SKM-1 (cell line): ENCODE measurements around the gene CYP2A7.
A peak's percentile ranks its signal among the peaks of the same experiment; 100 is the strongest.
"Not testable (repeated sequence)": the region's sequence is repeated elsewhere in the genome, so short reads cannot be mapped to it uniquely, and the experiment has no call there.

Source experiments
- DNase-seq: peaks from one replicate; lab custom pipeline; 2025; ENCODE audit not compliant: unreplicated experiment; lab: John Stamatoyannopoulos, UW

CYP2A7 gene

DNA sequence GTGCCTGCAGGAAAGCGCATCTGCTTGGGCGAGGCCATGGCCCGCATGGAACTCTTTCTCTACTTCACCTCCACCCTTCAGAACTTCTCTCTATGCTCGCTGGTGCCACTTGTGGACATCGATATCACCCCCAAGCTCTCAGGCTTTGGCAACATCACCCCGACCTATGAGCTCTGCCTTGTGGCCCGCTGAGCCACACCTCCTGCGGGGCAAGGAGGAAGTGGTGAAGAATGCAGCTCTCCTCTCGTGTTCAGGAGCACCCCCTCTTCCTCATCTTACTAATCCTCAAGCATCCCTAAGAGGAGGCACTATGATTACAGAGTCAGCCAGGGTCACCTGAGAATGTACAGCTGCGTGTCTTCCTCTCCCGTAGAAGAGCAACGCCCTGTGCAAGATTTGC, 17.9 kb upstream of the CYP2A7 start:
- peak; percentile 72 for DNase-seq

DNA sequence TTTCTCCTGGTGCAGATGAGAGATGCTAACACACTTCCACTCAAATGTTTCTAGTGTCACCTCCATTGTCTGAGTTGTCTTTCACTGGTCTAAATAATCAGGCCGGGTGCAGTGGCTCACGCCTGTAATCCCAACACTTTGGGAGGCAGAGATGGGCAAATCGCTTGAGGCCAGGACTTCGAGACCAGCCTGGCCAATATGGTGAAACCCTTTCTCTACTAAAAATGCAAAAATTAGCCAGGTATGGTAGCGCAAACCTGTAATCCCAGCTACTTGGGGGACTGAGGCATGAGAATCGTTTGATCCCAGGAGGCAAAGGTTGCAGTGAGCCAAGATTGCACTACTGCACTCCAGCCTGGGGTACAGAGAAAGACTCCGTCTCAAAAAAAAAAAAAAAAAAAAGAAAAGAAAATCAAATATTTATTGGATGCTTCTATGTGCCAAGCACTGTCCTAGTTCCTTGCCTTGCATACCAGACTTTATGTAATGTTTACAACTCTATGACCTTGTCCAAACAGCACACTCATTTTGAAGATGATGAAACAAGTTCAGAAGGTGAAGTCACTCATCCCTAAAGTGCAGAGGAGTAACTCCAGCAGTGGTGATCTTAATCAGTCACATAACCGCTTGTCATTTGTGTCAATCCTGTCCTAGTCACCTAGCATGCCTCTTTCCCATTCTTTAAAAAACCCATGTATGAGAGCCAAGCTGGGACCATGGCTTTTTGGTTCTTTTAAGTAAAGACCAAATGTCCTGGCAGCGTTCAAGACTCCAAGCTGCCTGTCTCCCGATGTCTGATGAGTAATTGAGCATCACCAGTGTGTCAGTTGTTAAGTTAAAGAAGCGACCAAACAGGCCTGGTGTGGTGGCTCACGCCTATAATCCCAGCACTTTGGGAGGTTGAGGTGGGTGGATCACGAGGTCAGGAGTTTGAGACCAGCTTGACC, 15.1 kb upstream of the CYP2A7 start:
- DNase-seq: not testable (repeated sequence)

DNA sequence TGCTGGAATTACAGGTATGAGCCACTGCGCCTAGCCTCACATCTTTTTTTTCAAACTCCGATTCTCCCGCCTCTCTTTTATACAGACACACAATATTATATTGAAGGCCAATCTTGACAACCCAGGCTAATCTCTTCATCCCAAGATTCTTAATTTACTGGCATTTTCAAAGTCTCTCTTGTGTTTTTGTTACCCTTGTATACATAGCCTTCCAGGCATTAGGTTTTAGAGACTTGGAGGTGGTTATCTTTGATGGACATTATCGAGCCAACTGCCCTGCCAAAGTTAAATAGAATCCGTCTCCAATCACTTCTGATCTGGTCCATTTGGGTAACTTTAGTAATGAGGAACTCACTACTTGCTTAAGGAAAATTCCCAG, 14.4 kb upstream of the CYP2A7 start:
- DNase-seq: no peak

DNA sequence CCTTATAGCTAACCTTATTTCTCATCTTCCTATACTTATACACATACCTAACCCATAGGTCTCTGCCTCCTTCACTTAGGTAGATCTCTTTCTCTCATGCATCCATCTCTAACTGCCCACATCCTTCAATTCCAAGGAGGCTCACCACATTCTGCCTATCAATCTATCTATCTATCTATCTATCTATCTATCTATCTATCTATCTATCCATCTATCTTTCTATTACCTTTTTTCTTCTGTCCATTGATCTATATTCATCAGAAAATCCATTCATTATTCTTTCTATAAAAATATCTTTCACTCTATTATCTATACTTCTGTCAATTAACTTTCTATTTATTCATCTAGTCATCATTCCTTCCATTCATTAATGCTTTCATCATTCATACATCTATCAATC, 11.1 kb upstream of the CYP2A7 start:
- DNase-seq: no peak

DNA sequence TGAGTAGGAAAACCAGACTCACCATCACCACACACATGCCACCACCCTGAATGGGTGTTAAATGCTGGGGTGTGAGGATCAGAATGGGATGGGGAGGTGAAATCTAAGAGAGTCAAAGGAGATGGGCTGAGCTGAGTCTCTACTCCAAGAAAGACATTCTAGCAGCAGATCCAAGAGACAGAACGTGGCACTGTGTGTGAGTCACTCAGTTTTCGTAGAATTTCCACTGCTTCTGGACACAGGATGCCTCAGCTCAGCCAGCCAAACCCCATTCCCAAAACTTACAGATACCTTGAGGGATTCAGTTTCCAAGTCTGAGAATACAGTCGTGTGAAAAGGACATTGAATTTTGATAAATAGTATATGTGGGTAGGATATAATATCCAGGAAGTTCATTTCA, 7.3 kb upstream of the CYP2A7 start:
- DNase-seq: no peak

DNA sequence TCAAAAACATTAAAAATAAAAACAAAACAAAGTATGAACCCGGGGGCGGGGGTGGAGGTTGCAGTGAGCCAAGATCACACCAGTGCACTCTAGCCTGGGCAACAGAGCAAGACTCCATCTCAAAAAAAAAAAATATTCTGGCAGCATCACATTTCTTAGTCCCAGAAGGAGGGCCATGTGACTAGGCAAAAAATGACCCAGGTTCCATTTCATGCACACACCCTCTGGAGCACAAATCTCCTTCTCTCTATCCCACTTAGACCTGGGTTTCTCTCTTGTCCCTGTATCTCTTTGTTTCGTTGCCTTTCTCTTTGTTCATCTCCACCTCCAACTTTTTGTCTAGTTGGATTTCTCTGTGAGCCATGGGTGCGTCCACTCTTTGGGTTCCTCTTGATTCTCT, 6.2 kb upstream of the CYP2A7 start:
- no peak for DNase-seq

DNA sequence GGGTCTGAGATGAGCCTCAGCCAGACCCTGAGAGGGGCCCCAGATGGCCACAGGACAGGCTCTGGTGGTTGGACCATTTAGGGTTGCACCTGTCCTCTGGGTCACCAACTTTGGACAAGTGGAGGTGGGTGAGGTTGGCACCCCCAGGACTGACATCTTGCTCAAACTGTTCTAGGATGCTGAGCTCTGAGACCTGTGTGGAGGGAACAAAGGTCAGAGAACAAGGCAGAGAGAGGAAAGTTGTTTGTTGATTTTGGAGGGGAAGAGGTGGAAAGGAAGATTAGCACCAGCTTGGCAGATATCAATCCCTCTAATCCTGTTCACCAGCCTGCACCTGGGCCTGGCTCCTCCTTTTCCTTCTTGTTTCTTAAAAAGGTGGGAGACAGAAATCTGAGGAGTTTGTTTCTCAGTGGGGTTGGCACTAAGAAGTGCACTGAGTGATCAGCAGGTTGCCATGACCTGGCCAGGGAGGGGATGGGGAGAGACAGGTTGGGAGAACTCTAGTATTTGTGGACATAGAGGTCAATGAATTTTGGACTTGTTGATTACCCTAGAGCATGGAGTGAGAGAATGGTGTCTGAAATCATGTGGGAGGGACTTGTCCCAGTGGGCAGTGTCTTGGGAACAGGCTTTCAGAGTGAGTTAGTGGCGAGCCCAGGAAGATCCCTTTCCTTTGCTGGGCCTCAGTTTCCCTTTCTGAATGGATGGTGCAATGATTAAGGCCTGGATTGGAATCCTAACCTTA, 2.3 kb upstream of the CYP2A7 start:
- DNase-seq: not testable (repeated sequence)

DNA sequence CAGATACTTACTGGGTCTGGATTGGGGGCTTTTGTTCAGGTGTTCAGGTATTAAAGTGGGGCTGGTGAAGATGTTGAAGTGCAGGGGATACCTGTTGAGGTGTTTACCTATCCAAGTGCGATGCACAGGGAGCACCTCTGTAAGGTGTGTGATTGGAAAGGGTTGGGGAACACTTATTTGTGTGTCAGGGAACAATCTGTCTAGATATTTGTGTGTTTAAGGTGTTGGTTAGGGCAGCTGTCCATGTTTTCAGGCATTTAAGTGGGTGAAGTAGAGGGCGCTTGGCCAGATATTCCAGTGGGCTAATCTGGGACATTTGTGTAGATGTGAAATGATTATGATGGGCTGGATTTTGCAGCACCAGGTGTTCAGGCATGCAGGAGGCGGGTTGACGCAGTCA, 2.7 kb downstream of the CYP2A7 start:
- not testable (repeated sequence) for DNase-seq

DNA sequence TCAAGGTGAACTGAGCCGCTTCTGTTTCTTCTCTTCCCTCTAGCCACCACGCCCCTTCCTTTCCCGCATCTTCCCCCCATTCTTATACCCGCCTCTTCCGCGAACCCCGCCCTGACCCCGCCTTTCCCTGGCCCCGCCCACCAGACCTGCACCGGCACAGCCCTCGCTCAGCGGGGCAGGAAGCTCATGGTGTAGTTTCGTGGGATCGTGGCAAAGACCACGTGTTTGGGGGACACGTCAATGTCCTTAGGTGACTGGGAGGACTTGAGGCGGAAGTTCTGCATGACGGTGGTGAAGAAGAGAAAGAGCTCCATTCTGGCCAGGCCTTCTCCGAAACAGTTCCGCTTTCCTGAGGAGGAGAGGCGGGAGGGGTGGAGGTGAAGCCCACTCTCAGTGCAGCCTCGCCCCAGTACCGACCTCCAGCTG, 6.5 kb downstream of the CYP2A7 start:
- DNase-seq: peak; percentile 32

DNA sequence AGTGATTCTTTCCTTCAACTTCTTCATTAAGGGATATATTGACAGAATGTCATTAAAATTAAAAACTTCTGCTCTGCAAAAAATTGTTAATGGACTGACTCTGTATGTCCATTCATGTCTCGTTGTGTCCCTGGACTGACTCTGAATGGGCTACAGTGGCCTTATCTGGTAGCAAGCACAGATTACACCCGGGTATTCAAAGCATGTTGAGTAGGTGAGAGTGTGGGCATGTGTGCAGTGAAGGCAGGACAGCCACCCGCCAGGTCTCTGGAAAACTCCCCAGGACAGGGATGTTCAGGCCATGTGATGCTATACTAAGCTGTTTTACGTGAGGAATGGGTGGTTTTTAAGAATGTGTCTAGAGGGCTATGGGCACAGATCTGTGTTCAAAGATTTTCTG, 7.2 kb downstream of the CYP2A7 start:
- DNase-seq: not testable (repeated sequence)

DNA sequence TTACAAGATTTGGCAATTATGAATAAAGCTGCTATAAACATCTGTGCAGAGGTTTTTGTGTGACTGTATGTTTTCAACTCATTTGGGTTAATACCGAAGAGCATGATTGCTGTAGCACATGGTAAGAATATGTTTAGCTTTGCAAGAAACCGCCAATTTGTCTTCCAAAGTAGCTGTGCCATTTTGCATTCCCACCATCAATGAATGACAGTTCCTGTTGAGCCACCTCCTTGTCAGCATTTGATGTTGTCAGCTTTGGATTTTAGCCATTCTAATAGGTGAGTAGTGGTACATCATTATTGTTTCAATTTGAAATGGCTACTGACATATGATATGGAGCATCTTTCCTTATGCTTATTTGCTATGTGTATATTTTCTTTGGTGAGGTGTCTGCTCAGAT, 8.2 kb downstream of the CYP2A7 start:
- not testable (repeated sequence) for DNase-seq

DNA sequence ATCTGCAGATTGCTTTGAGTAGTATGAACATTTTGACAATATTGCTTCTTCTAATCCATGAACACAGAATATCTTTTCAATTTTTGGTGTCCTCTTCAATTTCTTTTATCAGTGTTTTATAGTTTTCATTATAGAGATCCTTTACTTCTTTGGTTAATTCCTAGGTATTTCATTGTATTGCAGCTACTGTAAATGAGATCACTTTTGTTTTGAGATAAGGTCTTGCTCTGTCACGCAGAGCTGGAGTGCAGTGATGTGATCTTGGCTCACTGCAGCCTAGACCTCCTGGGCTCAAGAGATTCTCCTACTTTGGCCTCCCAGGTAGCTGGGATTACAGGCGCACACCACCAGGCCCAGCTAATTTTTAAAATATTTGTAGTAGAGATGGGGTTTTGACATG, 9.8 kb downstream of the CYP2A7 start:
- no peak for DNase-seq

DNA sequence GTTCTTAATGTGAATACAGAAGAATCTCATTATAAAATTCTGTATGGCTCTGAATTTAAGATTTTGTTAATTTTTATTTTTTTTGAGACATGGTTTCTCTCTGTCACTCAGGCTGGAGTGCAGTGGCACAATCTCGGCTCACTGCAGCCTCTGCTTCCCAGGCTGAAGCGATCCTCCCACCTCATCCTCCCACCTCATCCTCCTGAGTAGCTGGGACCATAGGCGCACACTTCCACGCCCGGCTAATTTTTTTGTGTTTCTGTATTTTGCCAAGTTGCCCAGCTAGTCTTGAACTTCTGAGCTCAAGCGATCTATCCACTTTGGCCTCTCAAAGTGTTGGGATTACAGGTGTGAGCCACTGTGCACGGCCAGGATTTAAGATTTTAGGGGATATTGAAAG, 14.3 kb downstream of the CYP2A7 start:
- no peak for DNase-seq

DNA sequence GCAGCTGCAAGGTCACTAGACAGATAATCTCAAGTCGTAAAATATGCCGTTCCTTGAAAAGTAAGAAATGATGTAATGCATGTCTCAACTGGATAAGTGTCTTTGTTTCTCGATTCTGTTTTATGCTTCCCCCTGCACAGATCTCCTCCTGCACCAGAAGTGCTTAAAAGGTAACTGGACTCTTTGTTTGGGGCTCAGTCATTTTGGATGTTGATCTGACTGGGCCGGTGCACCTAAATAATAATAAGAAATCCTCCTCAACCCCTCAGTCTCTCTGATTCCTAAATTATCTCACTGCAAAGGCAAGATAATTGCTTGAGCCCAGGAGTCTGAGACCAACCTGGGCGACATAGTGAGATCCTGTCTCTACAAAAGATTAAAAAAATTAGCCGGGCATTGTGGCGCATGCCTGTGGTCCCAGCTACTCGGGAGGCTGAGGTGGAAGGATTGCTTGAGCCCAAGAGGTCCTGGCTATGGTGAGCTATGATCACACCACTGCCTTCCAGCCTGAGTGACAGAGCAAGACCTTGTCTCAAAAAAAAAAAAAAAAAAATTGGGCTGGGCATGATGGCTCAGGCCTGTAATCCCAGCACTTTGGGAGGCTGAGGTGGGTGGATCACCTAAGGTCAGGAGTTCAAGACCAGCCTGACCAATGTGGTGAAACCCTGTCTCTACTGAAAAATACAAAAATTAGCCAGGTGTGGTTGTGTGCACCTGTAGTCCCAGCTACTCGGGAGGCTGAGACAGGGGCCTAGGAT, 17.1 kb downstream of the CYP2A7 start:
- DNase-seq: not testable (repeated sequence)

DNA sequence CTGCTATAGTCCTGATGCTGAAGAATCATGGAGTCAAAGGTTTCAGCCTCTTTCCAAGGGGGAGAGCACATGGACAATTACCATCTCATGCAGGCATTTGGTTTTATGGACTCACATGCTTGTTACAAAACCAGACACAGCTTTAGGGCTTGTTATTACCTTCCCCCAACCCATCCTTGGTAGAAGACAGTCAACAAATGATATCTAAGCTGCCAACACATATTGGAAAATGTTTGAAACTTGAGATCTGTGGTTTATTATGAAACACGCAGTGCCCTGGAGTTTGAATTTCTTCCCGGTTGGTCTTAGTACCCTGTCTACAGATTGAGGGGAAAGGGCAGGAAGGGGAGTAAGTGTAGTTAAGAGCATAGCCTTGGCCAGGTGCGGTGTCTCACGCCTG, 19.2 kb downstream of the CYP2A7 start:
- DNase-seq: no peak

DNA sequence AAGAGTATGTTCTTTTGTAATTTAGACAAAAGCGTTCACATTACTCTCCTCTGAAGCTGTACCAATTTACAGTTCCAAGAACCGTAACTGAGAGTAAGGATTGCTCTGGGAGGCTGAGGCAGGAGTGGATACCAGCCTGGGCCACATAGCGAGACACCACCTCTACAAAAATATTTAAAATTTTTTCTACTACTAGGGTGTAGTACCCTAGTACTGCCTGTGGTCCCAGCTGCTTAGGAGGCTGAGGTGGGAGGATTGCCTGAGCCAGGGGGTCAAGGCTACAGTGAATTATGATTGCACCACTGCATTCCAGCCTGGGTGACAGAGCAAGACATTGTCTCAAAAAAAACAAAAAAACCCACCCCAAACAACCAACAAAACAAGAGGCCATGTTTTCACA, 19.7 kb downstream of the CYP2A7 start:
- DNase-seq: no peak

DNA sequence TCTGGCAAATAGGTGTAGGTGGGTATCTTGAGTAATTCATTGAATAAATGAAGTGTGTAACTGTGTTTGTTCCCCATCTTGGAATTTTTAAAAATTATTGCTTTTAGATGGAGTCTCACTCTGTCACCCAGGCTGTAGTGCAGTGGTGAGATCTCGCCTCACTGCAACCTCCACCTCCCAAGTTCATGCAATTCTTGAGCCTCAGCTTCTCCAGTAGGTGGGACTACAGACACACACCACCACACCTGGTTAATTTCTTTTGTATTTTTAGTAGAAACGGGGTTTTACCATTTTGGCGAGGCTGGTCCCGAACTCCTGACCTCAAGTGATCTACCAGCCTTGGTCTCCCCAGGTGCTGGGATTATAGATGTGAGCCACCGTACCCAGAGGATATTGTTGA, 23.9 kb downstream of the CYP2A7 start:
- no peak for DNase-seq

DNA sequence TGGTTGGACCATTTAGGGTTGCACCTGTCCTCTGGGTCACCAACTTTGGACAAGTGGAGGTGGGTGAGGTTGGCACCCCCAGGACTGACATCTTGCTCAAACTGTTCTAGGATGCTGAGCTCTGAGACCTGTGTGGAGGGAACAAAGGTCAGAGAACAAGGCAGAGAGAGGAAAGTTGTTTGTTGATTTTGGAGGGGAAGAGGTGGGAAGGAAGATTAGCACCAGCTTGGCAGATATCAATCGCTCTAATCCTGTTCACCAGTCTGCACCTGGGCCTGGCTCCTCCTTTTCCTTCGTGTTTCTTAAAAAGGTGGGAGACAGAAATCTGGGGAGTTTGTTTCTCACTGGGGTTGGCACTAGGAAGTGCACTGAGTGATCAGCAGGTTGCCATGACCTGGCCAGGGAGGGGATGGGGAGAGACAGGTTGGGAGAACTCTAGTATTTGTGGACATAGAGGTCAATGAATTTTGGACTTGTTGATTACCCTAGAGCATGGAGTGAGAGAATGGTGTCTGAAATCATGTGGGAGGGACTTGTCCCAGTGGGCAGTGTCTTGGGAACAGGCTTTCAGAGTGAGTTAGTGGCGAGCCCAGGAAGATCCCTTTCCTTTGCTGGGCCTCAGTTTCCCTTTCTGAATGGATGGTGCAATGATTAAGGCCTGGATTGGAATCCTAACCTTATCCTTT, 29.4 kb downstream of the CYP2A7 start:
- not testable (repeated sequence) for DNase-seq

DNA sequence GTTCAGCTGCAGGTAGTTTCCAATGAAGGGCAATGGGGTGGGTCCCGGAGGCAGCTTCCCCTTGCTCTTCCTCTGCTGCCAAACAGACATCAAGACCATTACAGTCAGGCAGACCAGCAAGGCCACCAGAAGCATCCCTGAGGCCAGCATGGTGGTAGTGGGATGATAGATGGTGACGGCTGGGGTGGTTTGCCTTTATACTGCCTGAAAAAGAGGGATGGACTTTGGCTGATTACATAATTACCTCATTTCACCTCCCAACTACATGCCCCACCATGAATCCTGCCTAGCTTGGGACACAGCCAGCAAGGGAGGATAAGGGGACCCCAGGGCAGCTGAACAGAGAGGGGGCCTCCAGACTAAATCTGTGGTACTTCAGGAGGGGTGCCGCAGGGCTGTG, 31.8 kb downstream of the CYP2A7 start, which contains the start of gene CYP2A6:
Gene CYP2A6, minus strand, starts transcription at position 171 of the 400 bp plus-strand sequence. Its CDS starts 21 bp downstream, at position 150.
- not testable (repeated sequence) for DNase-seq

DNA sequence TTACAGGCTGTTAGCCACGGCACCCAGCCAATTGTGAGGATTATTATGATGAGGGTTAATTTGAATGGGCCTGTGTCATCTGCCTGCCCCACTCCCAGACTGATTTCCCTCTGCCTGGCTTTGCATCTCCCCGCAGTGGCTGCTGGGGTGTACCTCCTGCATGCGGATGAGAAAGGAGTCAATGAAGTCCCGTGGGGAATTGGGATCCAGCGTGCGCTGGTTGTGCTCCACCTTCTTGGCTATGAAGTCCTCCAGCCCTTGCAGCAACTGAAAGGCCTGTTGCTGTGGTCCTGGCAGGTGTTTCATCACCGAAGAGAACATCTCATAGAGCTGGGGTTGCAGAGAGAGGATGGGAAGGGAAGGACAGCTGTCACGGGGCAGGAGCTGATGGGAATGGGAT, 35.3 kb downstream of the CYP2A7 start:
- DNase-seq: not testable (repeated sequence)

DNA sequence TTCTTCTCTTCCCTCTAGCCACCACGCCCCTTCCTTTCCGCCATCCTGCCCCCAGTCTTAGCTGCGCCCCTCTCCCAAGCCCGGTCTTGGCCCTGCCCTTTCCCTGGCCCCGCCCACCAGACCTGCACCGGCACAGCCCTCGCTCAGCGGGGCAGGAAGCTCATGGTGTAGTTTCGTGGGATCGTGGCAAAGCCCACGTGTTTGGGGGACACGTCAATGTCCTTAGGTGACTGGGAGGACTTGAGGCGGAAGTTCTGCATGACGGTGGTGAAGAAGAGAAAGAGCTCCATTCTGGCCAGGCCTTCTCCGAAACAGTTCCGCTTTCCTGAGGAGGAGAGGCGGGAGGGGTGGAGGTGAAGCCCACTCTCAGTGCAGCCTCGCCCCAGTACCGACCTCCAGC, 38.4 kb downstream of the CYP2A7 start:
- DNase-seq: not testable (repeated sequence)
